Measurements from ENCODE around the gene AGTR1.

DNA sequence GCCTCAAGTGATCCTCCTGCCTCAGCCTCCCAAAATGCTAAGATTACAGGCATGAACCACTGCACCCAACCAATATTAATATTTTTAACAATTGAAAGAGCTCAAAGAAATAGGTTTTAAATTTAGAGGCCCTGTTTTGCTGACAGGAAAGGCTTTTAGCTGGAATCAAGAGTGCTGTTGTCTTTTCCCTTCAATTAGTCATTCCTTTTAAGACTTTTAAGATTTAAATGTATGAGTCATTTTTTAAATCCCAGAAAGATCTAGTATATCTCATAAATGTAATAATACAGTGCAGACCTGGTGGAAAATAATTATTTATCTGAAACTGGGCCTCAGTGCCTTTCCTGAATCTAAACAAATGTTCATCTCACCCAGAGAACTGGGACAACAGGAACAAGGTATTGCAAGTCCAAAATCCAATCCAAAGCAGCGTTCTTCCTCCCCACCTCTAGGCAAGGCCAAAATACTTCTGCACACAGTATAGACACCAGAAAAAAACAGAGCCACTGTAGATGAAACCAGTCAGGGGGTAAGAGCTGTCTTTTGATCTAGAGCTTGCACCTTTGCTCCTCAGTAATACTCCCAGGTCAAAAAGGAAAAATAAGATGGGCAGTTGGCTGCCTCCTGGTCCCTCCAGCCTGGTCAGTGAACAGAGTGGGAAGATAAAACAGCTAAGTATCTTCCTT is 14.4 kb downstream of the AGTR1 start:
- TF ChIP-seq TAF1 (IDR thresholded peaks at IDR 0.05; ENCODE audit: low read depth, low read length), result no peak
- TF ChIP-seq POLR2A (IDR thresholded peaks at IDR 0.05; ENCODE audit: low read depth, low read length), result no peak
- no peak for TF ChIP-seq POLR2AphosphoS5 (IDR thresholded peaks at IDR 0.05; ENCODE audit: low read depth, low read length)
- no peak for TF ChIP-seq SPI1 (IDR thresholded peaks at IDR 0.05; ENCODE audit: low read depth, low read length)
- TF ChIP-seq PAX5 (IDR thresholded peaks at IDR 0.05; ENCODE audit: insufficient read depth, low read length, severe bottlenecking), result no peak

Data from GM12891 (cell line).